NK-92 (cell line): ENCODE data around the gene ARHGAP26.

Source experiments
- DNase-seq: peaks from one replicate; lab custom pipeline; 2025; ENCODE audit not compliant: unreplicated experiment; lab: John Stamatoyannopoulos, UW

The ARHGAP26 gene

GRCh38 chr5:142810081-142810480, 39.9 kb downstream of the ARHGAP26 start:
- DNase-seq, result no peak

- no peak for DNase-seq
Measured at GRCh38 chr5:142810743-142811290, 40.6 kb downstream of the ARHGAP26 start.

- no peak for DNase-seq
Measured at GRCh38 chr5:142811866-142812557, 41.8 kb downstream of the ARHGAP26 start.

GRCh38 chr5:142813220-142813619, 43.0 kb downstream of the ARHGAP26 start:
- no peak for DNase-seq

GRCh38 chr5:142814122-142814521, 43.9 kb downstream of the ARHGAP26 start:
- DNase-seq, result no peak

GRCh38 chr5:142815469-142815868, 45.3 kb downstream of the ARHGAP26 start:
- DNase-seq, result no peak

GRCh38 chr5:142816531-142817430, 46.6 kb downstream of the ARHGAP26 start:
- no peak for DNase-seq

- no peak for DNase-seq
Measured at GRCh38 chr5:142817949-142818431, 47.8 kb downstream of the ARHGAP26 start.

- no peak for DNase-seq
Measured at GRCh38 chr5:142819292-142819691, 49.1 kb downstream of the ARHGAP26 start.

- no peak for DNase-seq
Measured at GRCh38 chr5:142819825-142820224, 49.6 kb downstream of the ARHGAP26 start.

GRCh38 chr5:142820447-142820846, 50.3 kb downstream of the ARHGAP26 start:
- DNase-seq, result no peak

GRCh38 chr5:142821034-142821732, 51.0 kb downstream of the ARHGAP26 start:
- no peak for DNase-seq

- DNase-seq, result no peak
Measured at GRCh38 chr5:142821733-142822487, 51.7 kb downstream of the ARHGAP26 start.

- no peak for DNase-seq
Measured at GRCh38 chr5:142823126-142823525, 52.9 kb downstream of the ARHGAP26 start.

GRCh38 chr5:142823806-142824205, 53.6 kb downstream of the ARHGAP26 start:
- DNase-seq, result no peak

GRCh38 chr5:142824391-142824790, 54.2 kb downstream of the ARHGAP26 start:
- no peak for DNase-seq

- DNase-seq, result no peak
Measured at GRCh38 chr5:142825378-142826089, 55.4 kb downstream of the ARHGAP26 start.

GRCh38 chr5:142826093-142826492, 55.9 kb downstream of the ARHGAP26 start:
- DNase-seq, result no peak

GRCh38 chr5:142826741-142827492, 56.7 kb downstream of the ARHGAP26 start:
- DNase-seq, result no peak
